Pancreas (tissue), 10 donors: ENCODE measurements around the gene CYB561D1. TPM values are rescaled to one million over a fixed set of nuclear protein-coding genes. Genes with fewer than 3 reads are reported as not detected.

Source experiments
- ATAC-seq, 4 donors: fragments of 200-7000 bp; cut with Tn5 transposase; one replicate each; pipeline versions ENCODE4 v1.8.0 to v1.9.1; 2020; ENCODE audit warnings: mild to moderate bottlenecking in 4 of 4, moderate library complexity in 4 of 4
- DNase-seq, 6 donors: peaks; one replicate each; pipeline ENCODE4 v3.0.0-alpha.2; 2020
- FAIRE-seq: peaks from 2 replicates; lab custom pipeline; 2012; peaks lifted over from hg19 to GRCh38; lab: Jason Lieb, UNC
- H3K27ac ChIP-seq, 4 donors: fragments of 200-600 bp; sonication (generic); 1 replicate in 3 of 4; 2 replicates in 1 of 4; pipeline versions ENCODE4 v1.5.0 to v1.8.0; 2020
- H3K27me3 ChIP-seq, 4 donors: fragments of 200-600 bp; one replicate each; pipeline ENCODE4 v1.8.0; 2021
- H3K36me3 ChIP-seq, 3 donors: fragments of 200-600 bp; sonication (generic) in 1 of 3; one replicate each; pipeline versions ENCODE4 v1.5.0 to v1.8.0; 2020 to 2021
- H3K4me1 ChIP-seq, 3 donors: fragments of 200-600 bp; one replicate each; pipeline ENCODE4 v1.8.0; 2021
- H3K4me3 ChIP-seq, 4 donors: fragments of 200-600 bp; sonication (generic) in 2 of 4; one replicate each; pipeline versions ENCODE4 v1.5.0 to v1.8.0; 2020 to 2021
- H3K9me3 ChIP-seq, 4 donors: fragments of 200-600 bp; one replicate each; pipeline ENCODE4 v1.8.0; 2021
- WGBS, 2 donors: extraction: QIAGEN DNeasy Blood & Tissue Kit; methylation state at CpG; one replicate each; pipeline ENCODE4 v1.1.7; 2013; 5-methylcytosine and 5-hydroxymethylcytosine counted together
- intact Hi-C, 3 donors: fragments of 100-400 bp; cut with DNase I; formaldehyde crosslinking; loops; one replicate each; pipeline versions ENCODE4 v1.11.1 to v1.14.2; 2022
- polyA plus RNA-seq, 2 donors: library from polyadenylated mRNA; stranded (reverse); fragments of 200-250 nt; gene quantifications; one replicate each; pipeline ENCODE4 v1.2.3, GENCODE V29; 2013
- total RNA-seq, 6 donors: library from RNA; stranded (reverse); fragmentation: NEBNext Ultra II Directional in 4 of 6; extraction: Animal tissue kit (Norgen Biotek cat#: 25700) in 4 of 6; gene quantifications; one replicate each; pipeline versions ENCODE4 v1.2.1 to v1.2.4, GENCODE V29; 2021 to 2023
- TF ChIP-seq, protein P1 (sequence below), 4 donors: fragments of 200-600 bp; sonication (generic) in 3 of 4; IDR thresholded peaks; one replicate each; pipeline versions ENCODE4 v1.5.0 to v1.8.0; 2021; ENCODE audit warnings: antibody characterized with exemption in 4 of 4
- donor health status: healthy with polysubstance abuse.
- donor health status: DM: no; HTN: no; CAD: no; lungs with moderate emphysema.
- donor health status: DM: no; HTN: no; CAD: no.
- donor health status: control.
- donor health status: control.
- donor health status: Bipolar disorder and iron deficiency.
- donor health status: DM: yes; HTN: yes; CAD: no.
- donor health status: DM: no; HTN: no; CAD: no.
- donor health status: DM: no; HTN: no; CAD: no.
- donor health status: DM: yes; HTN: yes; CAD: no.

CYB561D1 gene
- total and polyA plus RNA-seq, 8 donors, result 5.1 to 11.6 (median 8.9) TPM

DNA sequence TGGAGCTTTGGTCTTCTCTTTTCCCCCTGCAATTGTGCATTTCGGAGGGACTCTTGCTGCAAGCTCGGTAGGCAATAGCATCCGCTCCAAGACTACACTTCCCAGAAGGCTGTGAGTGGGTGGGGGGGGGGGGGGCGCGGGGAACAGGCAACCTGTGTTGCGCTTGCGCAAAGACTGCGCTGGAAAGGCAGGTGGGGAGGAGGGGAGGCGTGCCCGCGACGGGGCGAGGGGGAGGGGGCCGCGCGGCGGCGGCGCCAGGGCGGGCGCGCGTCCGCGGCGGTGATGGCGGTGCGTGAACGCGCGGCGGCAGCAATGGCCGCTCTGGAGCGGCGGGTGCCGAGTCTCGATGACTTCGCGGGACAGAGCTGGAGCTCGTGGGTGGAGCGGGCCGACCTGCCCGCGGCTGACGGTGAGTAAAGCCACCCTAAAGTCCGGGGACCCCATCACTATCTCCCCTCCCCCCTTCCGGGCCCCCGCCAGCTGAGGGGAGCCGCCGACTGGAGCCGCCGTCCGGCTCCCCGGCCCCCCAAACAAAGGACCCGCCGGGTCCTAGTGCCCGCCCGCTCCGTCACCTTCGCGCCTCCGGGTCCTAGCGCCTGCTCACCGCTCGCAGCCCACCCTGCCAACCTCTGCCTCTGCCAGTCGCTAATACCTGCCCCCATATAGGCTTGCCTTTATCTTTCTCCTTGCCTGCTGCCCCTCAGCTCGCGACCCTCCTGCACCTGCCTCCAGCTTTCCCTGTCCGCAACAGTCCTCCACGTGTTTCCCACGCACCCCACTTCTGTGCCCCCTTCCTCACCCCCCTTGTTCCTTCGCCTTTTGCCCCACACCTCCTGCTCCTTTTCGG, 10.0 kb upstream of the CYB561D1 start, which contains the start of gene ATXN7L2:
ATXN7L2 (plus strand) TSS at position 234 of the 847 bp plus-strand sequence; CDS start at position 283, 49 bp downstream.
- H3K9me3 ChIP-seq, result no peaks in the 10 kb centered on the region
- H3K36me3 ChIP-seq, result no peaks in the 10 kb centered on the region
- TF ChIP-seq, protein P1, sequence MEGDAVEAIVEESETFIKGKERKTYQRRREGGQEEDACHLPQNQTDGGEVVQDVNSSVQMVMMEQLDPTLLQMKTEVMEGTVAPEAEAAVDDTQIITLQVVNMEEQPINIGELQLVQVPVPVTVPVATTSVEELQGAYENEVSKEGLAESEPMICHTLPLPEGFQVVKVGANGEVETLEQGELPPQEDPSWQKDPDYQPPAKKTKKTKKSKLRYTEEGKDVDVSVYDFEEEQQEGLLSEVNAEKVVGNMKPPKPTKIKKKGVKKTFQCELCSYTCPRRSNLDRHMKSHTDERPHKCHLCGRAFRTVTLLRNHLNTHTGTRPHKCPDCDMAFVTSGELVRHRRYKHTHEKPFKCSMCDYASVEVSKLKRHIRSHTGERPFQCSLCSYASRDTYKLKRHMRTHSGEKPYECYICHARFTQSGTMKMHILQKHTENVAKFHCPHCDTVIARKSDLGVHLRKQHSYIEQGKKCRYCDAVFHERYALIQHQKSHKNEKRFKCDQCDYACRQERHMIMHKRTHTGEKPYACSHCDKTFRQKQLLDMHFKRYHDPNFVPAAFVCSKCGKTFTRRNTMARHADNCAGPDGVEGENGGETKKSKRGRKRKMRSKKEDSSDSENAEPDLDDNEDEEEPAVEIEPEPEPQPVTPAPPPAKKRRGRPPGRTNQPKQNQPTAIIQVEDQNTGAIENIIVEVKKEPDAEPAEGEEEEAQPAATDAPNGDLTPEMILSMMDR (IDR thresholded peaks at IDR 0.05), result no peak
- ATAC-seq (peak; percentile 93 to 98 (median 96)), DNase-seq (peak; percentile 92 to 98 (median 95)), FAIRE-seq (no peak)
- H3K4me3 ChIP-seq, result peak within 1 kb of the TSS; percentile 59 to 72 (median 71)
- peak within 1 kb of the TSS; percentile 85 to 96 (median 90) for H3K27ac ChIP-seq
- intact Hi-C loops, result no loop called here
- H3K4me1 ChIP-seq, result peaks cover 0 to 8% (median 0%) of the 10 kb centered on the region in 3 donors
- 0 to 1% methylated on average over 46 to 73 of the region's 73 CpGs for WGBS, 2 donors
- no peaks in the 10 kb centered on the region for H3K27me3 ChIP-seq

DNA sequence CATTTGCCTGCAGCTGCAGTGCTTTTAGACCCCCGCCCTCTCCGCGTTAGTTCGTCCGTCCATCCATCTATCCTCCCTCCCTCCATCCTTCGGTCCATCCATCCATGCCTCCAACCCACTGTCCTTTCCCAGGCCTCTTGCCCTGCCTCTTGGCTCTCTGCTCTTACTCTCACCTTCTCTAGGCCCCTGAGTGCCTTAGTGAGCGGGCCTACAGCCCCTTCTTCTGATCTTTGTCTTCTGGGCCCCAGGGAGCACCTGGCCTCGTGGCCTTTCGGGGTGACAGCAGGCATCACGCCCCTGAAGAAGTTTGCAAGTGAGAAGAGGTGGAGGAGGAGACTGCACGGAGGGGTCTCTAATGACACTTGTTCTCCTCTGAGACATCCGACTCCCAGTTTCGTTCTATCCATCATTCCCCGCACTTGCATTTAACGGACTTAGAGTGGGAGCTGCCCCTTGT, 9.3 kb upstream of the CYB561D1 start:
- H3K4me3 ChIP-seq, result peak overlapping the region; percentile 59 to 72 (median 71)
- H3K36me3 ChIP-seq, result no peaks in the 10 kb centered on the region
- TF ChIP-seq, protein P1 (IDR thresholded peaks at IDR 0.05), result no peak
- intact Hi-C loops, result no loop called here
- FAIRE-seq (no peak), ATAC-seq (no peak), DNase-seq (no peak)
- H3K27me3 ChIP-seq, result no peaks in the 10 kb centered on the region
- no peak overlapping the region for H3K27ac ChIP-seq
- WGBS, 2 donors, result 31% methylated on average over 15 of the region's 15 CpGs
- H3K9me3 ChIP-seq, result no peaks in the 10 kb centered on the region
- peaks cover 0 to 8% (median 0%) of the 10 kb centered on the region in 3 donors for H3K4me1 ChIP-seq

DNA sequence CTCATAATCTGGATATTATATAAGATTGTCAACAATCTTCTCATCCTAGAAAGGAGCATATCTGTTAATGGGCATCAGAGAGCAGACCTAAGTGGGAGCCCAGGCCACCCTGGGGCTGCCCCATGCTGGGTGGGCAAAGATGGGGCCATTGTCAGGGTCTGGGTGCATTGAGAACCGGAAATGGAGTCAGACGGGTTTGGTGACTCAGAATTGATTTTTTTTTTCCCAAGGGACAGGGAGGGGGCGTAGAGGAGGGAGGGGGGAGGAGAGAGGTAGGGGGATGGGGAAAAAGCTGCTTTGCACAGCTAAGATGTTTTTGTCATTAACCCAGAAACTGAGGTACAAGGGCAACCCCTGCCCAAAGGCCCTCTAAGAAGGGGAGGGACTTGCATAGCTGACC, 8.9 kb upstream of the CYB561D1 start:
- H3K27me3 ChIP-seq, result no peaks in the 10 kb centered on the region
- H3K36me3 ChIP-seq, result no peaks in the 10 kb centered on the region
- no peak for ATAC-seq
- WGBS, 2 donors, result 6 to 17% methylated on average over 3 of the region's 3 CpGs
- peaks cover 0 to 8% (median 0%) of the 10 kb centered on the region in 3 donors for H3K4me1 ChIP-seq
- no peak for DNase-seq
- no peak overlapping the region for H3K27ac ChIP-seq
- H3K4me3 ChIP-seq, result no peak overlapping the region
- TF ChIP-seq, protein P1 (IDR thresholded peaks at IDR 0.05), result no peak
- intact Hi-C loops, result loop anchor here in 1 of 3 donors (5.0 kb wide), 1 partner anchor 47 kb away; no protein-coding TSS in a partner anchor
- no peak for FAIRE-seq
- no peaks in the 10 kb centered on the region for H3K9me3 ChIP-seq

- Histone ChIP-seq H3K36me3 (no peaks in the 10 kb centered on the region), H3K27ac (no peak overlapping the region), H3K4me3 (no peak overlapping the region), H3K27me3 (no peaks in the 10 kb centered on the region), H3K4me1 (peaks cover 0 to 8% (median 0%) of the 10 kb centered on the region in 3 donors), H3K9me3 (no peaks in the 10 kb centered on the region)
- DNase-seq (no peak), FAIRE-seq (no peak), ATAC-seq (no peak)
- WGBS, 2 donors, result 70 to 83% methylated on average over 5 of the region's 5 CpGs
- TF ChIP-seq, protein P1 (IDR thresholded peaks at IDR 0.05), result no peak
- intact Hi-C loops, result loop anchor here in 1 of 3 donors (5.0 kb wide), 1 partner anchor 45 kb away; no protein-coding TSS in a partner anchor
Observed at GRCh38 chr1:109487261-109487660, 6.6 kb upstream of the CYB561D1 start.
